GM12875 (cell line): ENCODE measurements around the gene PCAT6.
A peak's percentile ranks its signal among the peaks of the same experiment; 100 is the strongest.

ENCODE experiments used
- H3K4me3 ChIP-seq: one replicate; pipeline ENCODE4 v1.5.1; 2011; ENCODE audit warnings: low read depth, low read length, control low read depth
- TF ChIP-seq, protein P1 (sequence below): IDR thresholded peaks from 2 replicates; pipeline ENCODE4 v1.5.1; 2011; ENCODE audit warnings: low read depth, mild to moderate bottlenecking, control low read depth, inconsistent platforms, low read length, moderate library complexity, borderline replicate concordance; ENCODE audit not compliant: insufficient read depth

PCAT6 gene

DNA sequence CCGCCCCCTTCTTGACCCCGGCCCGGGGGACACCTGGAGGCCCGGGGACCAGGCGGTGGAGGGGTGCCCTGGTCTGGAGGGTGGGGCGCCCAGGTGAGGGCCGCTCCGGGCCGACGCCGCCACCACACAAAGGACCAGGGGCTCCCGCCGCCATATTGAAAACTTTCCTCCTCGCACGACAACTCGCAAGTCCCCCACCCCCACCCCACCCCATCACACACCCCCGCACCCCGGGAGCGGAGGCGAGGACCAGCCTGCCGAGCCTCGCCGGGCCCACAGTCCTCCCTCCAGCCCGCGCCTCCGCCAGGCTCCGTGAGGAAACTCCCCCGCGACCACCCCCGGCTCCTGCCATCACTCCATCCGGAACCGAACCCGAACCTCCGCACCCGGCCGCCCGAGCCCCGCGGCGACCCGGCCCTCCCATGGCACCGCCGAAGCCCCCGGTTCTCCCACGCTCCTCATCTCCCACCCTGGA lies 3.3 kb upstream of the PCAT6 start:
- no peak overlapping the region for H3K4me3 ChIP-seq
- TF ChIP-seq, protein P1, sequence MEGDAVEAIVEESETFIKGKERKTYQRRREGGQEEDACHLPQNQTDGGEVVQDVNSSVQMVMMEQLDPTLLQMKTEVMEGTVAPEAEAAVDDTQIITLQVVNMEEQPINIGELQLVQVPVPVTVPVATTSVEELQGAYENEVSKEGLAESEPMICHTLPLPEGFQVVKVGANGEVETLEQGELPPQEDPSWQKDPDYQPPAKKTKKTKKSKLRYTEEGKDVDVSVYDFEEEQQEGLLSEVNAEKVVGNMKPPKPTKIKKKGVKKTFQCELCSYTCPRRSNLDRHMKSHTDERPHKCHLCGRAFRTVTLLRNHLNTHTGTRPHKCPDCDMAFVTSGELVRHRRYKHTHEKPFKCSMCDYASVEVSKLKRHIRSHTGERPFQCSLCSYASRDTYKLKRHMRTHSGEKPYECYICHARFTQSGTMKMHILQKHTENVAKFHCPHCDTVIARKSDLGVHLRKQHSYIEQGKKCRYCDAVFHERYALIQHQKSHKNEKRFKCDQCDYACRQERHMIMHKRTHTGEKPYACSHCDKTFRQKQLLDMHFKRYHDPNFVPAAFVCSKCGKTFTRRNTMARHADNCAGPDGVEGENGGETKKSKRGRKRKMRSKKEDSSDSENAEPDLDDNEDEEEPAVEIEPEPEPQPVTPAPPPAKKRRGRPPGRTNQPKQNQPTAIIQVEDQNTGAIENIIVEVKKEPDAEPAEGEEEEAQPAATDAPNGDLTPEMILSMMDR: no peak

DNA sequence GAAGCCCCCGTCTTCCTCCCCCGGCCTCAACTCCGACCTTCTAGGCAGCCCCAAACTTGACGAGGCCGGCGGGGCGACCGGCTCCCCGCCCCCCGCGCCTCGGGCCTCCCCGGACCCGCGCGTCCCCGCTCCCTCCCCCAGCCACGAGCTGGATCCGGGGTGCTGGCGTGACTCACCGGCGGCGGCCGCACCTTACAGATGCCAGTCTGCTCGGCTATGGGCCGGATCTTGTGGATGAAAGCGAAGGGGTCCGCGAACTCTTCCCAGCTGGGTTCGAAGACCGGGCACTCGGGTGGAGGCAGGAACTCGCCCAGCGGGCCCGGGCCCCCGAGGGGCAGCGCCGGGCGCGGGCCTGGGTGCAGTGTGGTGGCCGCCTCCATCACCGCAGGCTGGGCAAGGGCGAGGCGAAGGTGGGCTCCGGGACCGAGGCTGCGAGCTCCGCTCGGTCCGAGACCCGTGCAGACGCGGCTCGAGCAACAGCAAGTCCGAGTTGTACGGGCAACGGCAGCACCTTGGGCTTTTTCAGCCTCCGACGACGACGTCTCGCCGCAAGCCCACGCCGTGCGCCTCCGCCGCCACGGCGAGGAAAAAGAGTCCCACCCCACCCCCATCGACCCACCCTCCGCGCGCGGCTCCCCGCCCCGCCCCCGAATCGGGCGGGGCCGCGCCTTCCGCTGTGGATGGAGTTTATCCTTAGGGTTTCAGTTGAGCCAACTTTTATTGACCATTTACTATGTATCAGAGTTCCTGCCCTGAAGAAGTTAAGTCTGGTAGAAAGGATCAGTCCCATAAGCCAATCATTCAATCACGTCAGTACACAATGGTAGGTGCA lies 2.6 kb upstream of the PCAT6 start, which contains the start of gene KDM5B:
KDM5B (minus strand) TSS at position 496 of the 832 bp plus-strand sequence; CDS start at position 380, 116 bp downstream.
- H3K4me3 ChIP-seq: peak within 1 kb of the TSS; percentile 34
- TF ChIP-seq, protein P1: no peak

DNA sequence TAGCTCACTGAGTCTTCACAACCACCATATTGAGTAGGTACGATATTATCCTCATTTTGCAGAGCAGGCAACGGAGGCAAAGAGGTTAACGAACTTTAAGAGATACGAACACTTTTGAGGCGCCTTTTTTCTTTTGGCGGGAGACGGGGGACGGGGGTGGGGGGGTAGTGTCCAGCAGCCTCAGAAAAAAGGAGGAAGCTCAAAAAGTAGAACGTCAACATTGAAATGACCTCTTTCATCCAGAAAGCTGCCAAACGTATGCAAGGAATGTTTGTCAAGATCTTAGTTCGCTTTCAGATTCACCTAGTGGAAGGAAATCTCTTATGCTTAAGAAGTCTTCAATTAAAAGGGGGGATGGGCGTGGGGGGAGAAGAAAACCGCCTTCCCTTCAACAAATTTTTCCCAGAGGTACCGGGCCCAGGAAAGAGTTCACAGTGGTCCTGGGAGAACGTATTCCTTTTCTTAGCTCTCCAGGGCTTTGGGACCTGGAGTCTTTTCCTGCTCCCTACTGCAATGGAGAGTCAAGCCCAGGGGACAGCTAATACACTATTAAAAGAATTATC lies 1.1 kb upstream of the PCAT6 start:
- TF ChIP-seq, protein P1: no peak
- H3K4me3 ChIP-seq: no peak overlapping the region

DNA sequence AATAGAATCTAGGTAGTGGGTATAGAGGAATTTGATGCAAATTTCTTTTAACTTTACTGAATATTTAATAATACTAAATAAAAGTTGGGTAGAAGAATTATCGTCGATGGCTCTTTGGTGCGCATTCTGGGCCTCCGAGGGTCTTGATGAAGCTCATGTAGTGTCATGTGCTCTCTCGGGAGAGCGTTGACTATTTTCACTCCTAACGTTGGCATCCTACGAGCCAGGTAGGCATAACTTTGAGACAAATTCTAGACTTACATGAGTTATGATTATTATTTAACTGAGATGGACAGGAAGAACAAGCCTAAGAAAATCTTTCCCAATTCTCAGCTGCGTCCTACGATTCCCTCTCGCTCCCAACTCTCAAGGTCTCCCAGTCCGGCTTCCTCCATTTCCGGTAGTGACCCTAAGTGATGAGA lies 550 bp upstream of the PCAT6 start:
- peak overlapping the region; percentile 57 for H3K4me3 ChIP-seq
- TF ChIP-seq, protein P1: no peak

DNA sequence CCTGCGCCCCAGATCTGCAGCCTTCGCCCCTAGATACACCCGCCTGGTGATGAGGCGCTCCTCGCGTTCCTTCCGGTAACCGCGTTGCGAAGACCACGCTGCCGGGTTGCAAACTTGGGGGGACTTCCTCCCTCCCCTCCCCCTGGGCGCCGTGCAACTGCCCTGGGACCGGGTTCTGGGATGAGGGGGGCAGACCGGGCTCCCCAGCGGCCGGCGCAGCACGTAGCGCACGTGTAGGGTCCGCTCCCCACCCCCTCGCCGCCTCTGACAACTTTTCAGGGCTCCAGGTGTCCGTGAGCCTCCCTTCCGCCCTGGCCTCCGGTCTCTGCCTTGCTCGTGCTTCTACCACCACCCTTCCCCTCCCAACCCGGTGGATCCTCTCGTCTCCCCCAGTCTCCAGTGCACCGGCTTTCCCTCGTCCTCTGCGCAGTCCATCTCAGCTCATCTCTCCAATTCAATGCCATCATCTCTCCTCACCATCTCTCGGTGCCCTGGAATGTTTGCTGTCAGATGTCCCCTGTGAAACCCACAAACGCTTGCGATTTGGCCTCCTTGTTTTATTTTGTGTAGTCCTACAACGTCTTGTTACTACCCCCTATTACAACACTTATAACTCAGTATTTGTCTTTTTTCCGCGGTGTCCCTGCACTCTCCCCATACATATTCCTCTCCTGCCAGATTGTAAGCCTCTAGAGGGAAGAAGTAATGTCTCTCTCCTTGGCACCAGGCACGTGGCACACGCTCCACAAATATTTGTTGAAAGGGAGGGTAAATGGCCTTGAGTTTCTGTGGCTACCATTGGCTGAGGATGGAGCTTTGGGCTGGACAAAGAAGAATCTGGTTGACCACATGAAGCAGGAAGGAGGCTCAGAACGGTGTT lies 782 bp downstream of the PCAT6 start:
- TF ChIP-seq, protein P1: no peak
- peak overlapping the region; percentile 57 for H3K4me3 ChIP-seq

DNA sequence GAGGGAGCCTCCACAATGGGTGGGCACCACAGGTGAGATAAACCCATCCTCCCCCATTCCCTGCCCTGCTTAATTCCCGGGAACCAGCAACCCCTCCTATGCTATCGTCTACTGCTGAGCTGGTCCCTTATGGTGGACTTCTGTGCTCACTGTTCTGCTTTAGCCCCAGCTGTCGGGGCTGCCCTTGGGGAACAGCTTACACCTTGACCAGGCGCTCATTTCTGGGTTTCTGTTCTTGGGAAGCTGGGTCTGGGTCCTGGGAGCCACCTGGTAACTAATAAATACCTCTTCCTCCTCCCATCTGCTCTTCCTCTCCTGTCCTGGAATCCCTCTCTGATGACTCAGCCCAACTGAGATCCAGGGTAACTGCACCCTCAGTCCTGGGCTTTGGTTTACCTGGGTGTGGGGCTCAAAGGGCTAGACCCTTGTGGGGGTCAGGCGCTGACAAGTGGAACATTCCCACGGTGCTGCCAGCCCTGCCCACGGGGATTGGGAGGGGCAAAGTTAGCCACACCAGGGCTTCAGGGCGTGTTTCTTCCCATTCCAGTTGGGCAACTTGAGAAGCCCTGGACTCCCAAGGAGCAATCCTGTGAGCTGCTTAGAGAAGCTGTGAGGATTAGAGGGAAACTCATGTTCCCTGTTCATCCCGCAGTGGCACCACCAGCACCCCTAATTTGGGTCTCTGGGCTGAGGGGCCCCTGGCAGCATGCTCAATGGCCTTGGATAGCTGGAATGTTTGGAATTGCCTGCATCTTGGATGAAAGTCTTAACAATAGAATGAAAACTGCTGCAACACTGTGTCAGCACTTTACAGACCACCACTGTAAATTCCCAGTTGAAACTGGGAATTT lies 1.6 kb downstream of the PCAT6 start:
- H3K4me3 ChIP-seq: no peak overlapping the region

More for the DNA sequence above, 1.6 kb downstream of the PCAT6 start:
- TF ChIP-seq, protein P1: no peak
